ENCODE data around the gene SIX4.

DNA sequence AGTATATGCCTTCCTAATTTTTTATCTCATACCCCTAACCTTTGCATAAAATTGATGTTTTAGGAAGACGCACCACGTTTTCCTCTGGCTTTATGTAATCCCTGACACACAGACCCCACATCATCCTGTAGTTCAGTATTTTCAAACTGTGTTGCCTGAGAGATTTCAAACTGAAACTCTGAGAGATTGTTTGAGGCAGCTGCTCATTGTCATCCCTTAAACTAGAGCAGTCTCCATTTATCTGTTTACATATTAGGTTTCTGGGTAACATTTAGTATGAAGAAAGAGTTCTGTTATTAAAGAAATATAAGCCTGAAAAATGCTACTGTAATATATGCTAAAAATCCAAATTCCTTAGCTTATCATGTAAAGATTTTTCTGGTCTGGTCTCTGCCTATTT lies 34.7 kb upstream of the SIX4 start:
- TF ChIP-seq, protein P1, sequence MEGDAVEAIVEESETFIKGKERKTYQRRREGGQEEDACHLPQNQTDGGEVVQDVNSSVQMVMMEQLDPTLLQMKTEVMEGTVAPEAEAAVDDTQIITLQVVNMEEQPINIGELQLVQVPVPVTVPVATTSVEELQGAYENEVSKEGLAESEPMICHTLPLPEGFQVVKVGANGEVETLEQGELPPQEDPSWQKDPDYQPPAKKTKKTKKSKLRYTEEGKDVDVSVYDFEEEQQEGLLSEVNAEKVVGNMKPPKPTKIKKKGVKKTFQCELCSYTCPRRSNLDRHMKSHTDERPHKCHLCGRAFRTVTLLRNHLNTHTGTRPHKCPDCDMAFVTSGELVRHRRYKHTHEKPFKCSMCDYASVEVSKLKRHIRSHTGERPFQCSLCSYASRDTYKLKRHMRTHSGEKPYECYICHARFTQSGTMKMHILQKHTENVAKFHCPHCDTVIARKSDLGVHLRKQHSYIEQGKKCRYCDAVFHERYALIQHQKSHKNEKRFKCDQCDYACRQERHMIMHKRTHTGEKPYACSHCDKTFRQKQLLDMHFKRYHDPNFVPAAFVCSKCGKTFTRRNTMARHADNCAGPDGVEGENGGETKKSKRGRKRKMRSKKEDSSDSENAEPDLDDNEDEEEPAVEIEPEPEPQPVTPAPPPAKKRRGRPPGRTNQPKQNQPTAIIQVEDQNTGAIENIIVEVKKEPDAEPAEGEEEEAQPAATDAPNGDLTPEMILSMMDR (IDR thresholded peaks at IDR 0.05), result no peak
- no peak for TF ChIP-seq POLR2A (IDR thresholded peaks at IDR 0.05)
- TF ChIP-seq POLR2AphosphoS5 (IDR thresholded peaks at IDR 0.05), result no peak

All from stomach (tissue), 4 donors.